Mononuclear cell (primary cell): ENCODE data around the gene ISY1. TPM values are rescaled to one million over a fixed set of nuclear protein-coding genes. Genes with fewer than 3 reads are reported as not detected.
"Not testable (repeated sequence)": the region's sequence is repeated elsewhere in the genome, so short reads cannot be mapped to it uniquely, and the experiment has no call there.

Source experiments
- H3K27me3 ChIP-seq: 2 replicates; pipeline ENCODE4 v1.6.0; 2011; ENCODE audit warnings: low read length, control low read depth; ENCODE audit not compliant: insufficient read depth
- H3K4me1 ChIP-seq: 2 replicates; pipeline ENCODE4 v1.5.1; 2011; ENCODE audit warnings: mild to moderate bottlenecking, low read length, control low read depth; ENCODE audit not compliant: insufficient read depth
- H3K4me3 ChIP-seq: 2 replicates; pipeline ENCODE4 v1.5.1; 2011; ENCODE audit warnings: mild to moderate bottlenecking, low read length, moderate library complexity
- H3K9me3 ChIP-seq: 2 replicates; pipeline ENCODE4 v1.5.1; 2011; ENCODE audit warnings: low read depth, mild to moderate bottlenecking, control low read depth, low read length
- total RNA-seq: library from RNA; depleted of rRNA; stranded (reverse); fragments of >200 nt; gene quantifications from one replicate; pipeline ENCODE4 v1.2.3, GENCODE V29; 2012

ISY1 gene
- 24.9 TPM for total RNA-seq

GRCh38 chr3:129160891-129161859 is at the start of gene ISY1:
ISY1 (minus strand) TSS chr3:129161063; CDS start chr3:129160975, 88 bp downstream.
- Histone ChIP-seq H3K4me3 (peak within 1 kb of the TSS; percentile 66), H3K9me3 (no peaks in the 10 kb centered on the region), H3K27me3 (no peaks in the 10 kb centered on the region), H3K4me1 (peaks cover 29% of the 10 kb centered on the region)

- no peaks in the 10 kb centered on the region for H3K9me3 ChIP-seq
- no peak overlapping the region for H3K4me3 ChIP-seq
- no peaks in the 10 kb centered on the region for H3K27me3 ChIP-seq
- peaks cover 12% of the 10 kb centered on the region for H3K4me1 ChIP-seq
Observed at GRCh38 chr3:129207479-129207878, 46.6 kb upstream of the ISY1 start.

GRCh38 chr3:129205109-129205832 is 44.4 kb upstream of the ISY1 start:
- H3K4me1 ChIP-seq: no peaks in the 10 kb centered on the region
- H3K27me3 ChIP-seq: no peaks in the 10 kb centered on the region
- H3K4me3 ChIP-seq: no peak overlapping the region
- no peaks in the 10 kb centered on the region for H3K9me3 ChIP-seq

- H3K4me3 ChIP-seq: no peak overlapping the region
- H3K9me3 ChIP-seq: no peaks in the 10 kb centered on the region
- H3K4me1 ChIP-seq: no peaks in the 10 kb centered on the region
- H3K27me3 ChIP-seq: no peaks in the 10 kb centered on the region
Observed at GRCh38 chr3:129204473-129204872, 43.6 kb upstream of the ISY1 start.

- H3K27me3 ChIP-seq: no peaks in the 10 kb centered on the region
- peaks cover 32% of the 10 kb centered on the region for H3K4me1 ChIP-seq
- no peaks in the 10 kb centered on the region for H3K9me3 ChIP-seq
- no peak overlapping the region for H3K4me3 ChIP-seq
Observed at GRCh38 chr3:129199366-129199765, 38.5 kb upstream of the ISY1 start.

DNA sequence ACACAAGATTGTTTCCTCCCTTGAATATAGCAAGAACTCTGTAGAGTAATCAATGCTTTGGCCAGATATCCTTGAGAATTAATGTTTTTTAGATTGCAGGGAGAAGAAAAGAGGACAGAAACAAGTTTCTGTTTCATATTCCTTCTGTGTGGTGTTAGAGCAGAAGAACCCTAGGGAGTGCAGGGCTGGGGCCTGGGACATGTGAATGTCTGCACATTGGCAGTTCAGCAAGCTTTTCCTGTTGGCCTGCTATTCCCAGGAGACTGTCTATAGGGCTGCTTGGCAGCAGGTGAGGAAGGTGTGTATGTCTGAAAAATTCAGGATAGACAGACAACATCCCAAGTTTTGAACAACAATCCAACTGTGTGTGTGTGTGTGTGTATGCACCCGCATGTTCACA is 36.5 kb upstream of the ISY1 start:
- H3K4me1 ChIP-seq: peaks cover 32% of the 10 kb centered on the region
- no peaks in the 10 kb centered on the region for H3K9me3 ChIP-seq
- H3K4me3 ChIP-seq: no peak overlapping the region
- H3K27me3 ChIP-seq: no peaks in the 10 kb centered on the region

- H3K27me3 ChIP-seq: no peaks in the 10 kb centered on the region
- H3K4me1 ChIP-seq: peaks cover 32% of the 10 kb centered on the region
- no peak overlapping the region for H3K4me3 ChIP-seq
- no peaks in the 10 kb centered on the region for H3K9me3 ChIP-seq
Observed at GRCh38 chr3:129196601-129197000, 35.7 kb upstream of the ISY1 start.

DNA sequence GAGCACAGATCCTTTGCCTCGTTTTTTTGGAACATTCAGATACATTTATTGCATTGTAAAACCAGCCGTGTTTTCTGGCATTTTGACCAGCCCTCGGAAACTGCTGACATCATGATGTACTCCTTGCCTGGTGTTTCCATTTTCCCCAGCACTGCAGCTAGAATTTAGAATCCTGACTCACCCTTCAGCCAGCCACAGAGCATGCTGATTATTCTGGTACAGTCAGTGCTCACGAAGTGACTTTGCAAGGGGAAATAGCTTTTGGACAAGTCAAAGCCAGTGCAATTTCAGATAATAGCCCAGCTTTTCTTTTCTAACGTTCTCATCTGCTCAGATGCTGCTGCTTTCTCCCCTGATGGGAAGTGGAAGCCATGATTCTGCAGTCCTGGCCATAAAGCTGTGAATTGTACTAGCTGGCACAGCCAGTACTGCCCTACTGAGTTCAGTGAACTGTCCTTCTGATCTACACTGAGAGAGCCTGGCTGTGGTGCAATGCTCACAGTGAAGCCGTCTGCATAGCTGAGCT is 34.9 kb upstream of the ISY1 start:
- H3K9me3 ChIP-seq: no peaks in the 10 kb centered on the region
- no peak overlapping the region for H3K4me3 ChIP-seq
- H3K4me1 ChIP-seq: peaks cover 32% of the 10 kb centered on the region
- no peaks in the 10 kb centered on the region for H3K27me3 ChIP-seq

DNA sequence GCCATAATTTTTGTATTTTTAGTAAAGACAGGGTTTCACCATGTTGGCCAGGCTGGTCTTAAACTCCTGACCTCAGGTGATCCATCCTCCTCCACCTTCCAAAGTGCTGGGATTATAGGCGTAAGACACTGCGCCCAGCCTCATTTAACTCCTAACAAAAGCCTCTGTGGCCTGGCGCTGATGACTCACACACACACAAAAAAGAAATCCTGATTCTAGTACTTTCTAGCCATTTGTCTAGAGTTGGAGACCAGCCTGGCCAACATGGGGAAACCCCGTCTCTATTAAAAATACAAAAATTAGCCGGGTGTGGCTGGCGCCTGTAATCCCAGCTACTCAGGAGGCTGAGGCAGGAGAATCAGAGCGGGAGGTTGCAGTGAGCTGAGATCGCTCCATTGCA is 28.9 kb upstream of the ISY1 start:
- H3K27me3 ChIP-seq, H3K4me3 ChIP-seq, H3K9me3 ChIP-seq: not testable (repeated sequence)
- peaks cover 22% of the 10 kb centered on the region for H3K4me1 ChIP-seq

GRCh38 chr3:129187857-129188256 is 27.0 kb upstream of the ISY1 start:
- peaks cover 30% of the 10 kb centered on the region for H3K4me1 ChIP-seq
- H3K4me3 ChIP-seq: no peak overlapping the region
- H3K9me3 ChIP-seq: no peaks in the 10 kb centered on the region
- H3K27me3 ChIP-seq: no peaks in the 10 kb centered on the region

DNA sequence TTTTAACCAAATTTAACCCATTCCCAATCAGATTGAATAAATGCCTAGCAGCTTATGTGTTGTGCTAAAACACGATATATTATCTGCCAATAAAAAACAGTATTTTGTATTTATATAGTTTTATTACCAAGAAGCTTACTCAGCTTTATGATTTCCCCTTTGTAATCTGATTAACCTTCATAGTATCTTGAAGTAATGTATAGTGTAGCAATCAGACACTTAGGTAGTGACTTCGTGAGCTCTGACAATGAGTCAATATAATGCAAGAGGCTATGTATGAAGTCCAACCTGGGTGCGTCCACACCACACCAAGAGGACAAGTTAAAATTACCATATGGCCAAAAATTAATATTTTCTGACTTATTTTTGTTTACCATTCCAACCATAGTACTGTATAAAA is 24.9 kb upstream of the ISY1 start:
- Histone ChIP-seq H3K27me3 (no peaks in the 10 kb centered on the region), H3K4me3 (no peak overlapping the region), H3K9me3 (no peaks in the 10 kb centered on the region), H3K4me1 (peaks cover 42% of the 10 kb centered on the region)

GRCh38 chr3:129184784-129185542 is 24.1 kb upstream of the ISY1 start:
- peak overlapping the region; percentile 99 for H3K4me3 ChIP-seq
- peaks cover 49% of the 10 kb centered on the region for H3K4me1 ChIP-seq
- not testable (repeated sequence) for H3K9me3 ChIP-seq, H3K27me3 ChIP-seq

DNA sequence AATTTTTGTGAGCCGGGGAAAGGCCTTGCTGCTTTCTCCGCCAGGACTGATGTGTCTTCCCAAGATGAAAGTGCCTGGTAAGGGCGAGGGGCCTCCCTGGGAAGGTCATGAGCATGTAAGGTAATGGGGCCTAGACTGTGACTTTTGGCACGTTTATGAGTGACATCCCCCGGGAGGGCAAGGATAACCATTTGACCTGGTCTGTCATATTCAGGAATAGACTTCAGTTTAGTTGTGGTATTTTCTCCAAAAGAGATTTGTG is 23.5 kb upstream of the ISY1 start:
- Histone ChIP-seq H3K4me3 (peak overlapping the region; percentile 99), H3K4me1 (peaks cover 55% of the 10 kb centered on the region), H3K9me3 (no peaks in the 10 kb centered on the region), H3K27me3 (no peaks in the 10 kb centered on the region)

- peaks cover 61% of the 10 kb centered on the region for H3K4me1 ChIP-seq
- H3K4me3 ChIP-seq: peak within 1 kb of the TSS; percentile 99
- H3K27me3 ChIP-seq: no peaks in the 10 kb centered on the region
- H3K9me3 ChIP-seq: no peaks in the 10 kb centered on the region
Observed at GRCh38 chr3:129183569-129184395, 22.9 kb upstream of the ISY1 start, which contains the start of gene CNBP. CNBP (minus strand) TSS chr3:129183896; CDS start chr3:129171757, 12,139 bp downstream.
